Neutrophil (primary cell): ENCODE data around the gene RNF4.

Source experiments
- H3K27ac ChIP-seq: fragments of 200-600 bp; sonication (generic); 2 replicates; pipeline ENCODE4 v1.5.1; 2016; ENCODE audit warnings: mild to moderate bottlenecking, moderate library complexity
- H3K27me3 ChIP-seq: fragments of 200-600 bp; sonication (generic); 2 replicates; pipeline ENCODE4 v1.6.0; 2016; ENCODE audit warnings: mild to moderate bottlenecking
- H3K36me3 ChIP-seq: fragments of 200-600 bp; sonication (generic); 2 replicates; pipeline ENCODE4 v1.5.1; 2017
- H3K4me1 ChIP-seq, 2 experiments: fragments of 200-600 bp in 1 of 2; sonication (generic) in 1 of 2; 1 replicate in 1 of 2; 2 replicates in 1 of 2; pipeline versions ENCODE4 v1.5.1 to v1.6.1; 2013 to 2016; ENCODE audit warnings: low read depth in 1 of 2, low read length in 1 of 2, mild to moderate bottlenecking in 1 of 2, moderate library complexity in 1 of 2; ENCODE audit not compliant: control insufficient read depth in 1 of 2, insufficient read depth in 1 of 2
- H3K4me3 ChIP-seq, 2 experiments: fragments of 200-600 bp in 1 of 2; sonication (generic) in 1 of 2; 1 replicate in 1 of 2; 2 replicates in 1 of 2; pipeline ENCODE4 v1.5.1; 2013 to 2016; ENCODE audit warnings: low read depth in 1 of 2, low read length in 1 of 2, mild to moderate bottlenecking in 1 of 2, moderate library complexity in 1 of 2
- H3K9me3 ChIP-seq: fragments of 200-600 bp; sonication (generic); 2 replicates; pipeline ENCODE4 v1.5.1; 2016
- TF ChIP-seq, protein P1 (sequence below): fragments of 200-600 bp; sonication (generic); IDR thresholded peaks from 2 replicates; pipeline ENCODE4 v1.5.1; 2016; ENCODE audit warnings: antibody characterized with exemption

RNF4 gene

DNA sequence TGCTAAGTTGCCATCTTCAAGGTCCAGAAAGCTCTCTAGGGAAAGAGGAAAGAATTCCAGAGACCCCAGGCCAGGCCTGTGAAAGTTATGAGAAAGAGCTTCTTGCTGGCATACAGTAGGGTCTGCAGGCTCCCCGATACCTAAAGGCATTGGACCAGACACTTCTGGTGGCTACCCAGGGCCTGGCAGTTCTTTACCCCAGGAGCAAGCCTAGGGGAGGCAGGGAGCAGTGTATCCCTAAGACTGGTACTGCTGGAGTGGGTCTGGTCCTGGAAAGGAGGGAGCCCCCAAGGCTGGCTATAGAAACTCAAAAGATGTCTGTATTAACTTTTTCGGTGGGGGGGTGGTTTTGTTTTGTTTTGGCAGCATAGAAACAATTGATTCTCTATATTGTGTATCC lies 47.7 kb downstream of the RNF4 start:
- H3K27ac ChIP-seq, result no peak overlapping the region
- H3K9me3 ChIP-seq, result no peaks in the 10 kb centered on the region
- peaks cover 48% of the 10 kb centered on the region for H3K36me3 ChIP-seq
- H3K27me3 ChIP-seq, result no peaks in the 10 kb centered on the region
- TF ChIP-seq, protein P1, sequence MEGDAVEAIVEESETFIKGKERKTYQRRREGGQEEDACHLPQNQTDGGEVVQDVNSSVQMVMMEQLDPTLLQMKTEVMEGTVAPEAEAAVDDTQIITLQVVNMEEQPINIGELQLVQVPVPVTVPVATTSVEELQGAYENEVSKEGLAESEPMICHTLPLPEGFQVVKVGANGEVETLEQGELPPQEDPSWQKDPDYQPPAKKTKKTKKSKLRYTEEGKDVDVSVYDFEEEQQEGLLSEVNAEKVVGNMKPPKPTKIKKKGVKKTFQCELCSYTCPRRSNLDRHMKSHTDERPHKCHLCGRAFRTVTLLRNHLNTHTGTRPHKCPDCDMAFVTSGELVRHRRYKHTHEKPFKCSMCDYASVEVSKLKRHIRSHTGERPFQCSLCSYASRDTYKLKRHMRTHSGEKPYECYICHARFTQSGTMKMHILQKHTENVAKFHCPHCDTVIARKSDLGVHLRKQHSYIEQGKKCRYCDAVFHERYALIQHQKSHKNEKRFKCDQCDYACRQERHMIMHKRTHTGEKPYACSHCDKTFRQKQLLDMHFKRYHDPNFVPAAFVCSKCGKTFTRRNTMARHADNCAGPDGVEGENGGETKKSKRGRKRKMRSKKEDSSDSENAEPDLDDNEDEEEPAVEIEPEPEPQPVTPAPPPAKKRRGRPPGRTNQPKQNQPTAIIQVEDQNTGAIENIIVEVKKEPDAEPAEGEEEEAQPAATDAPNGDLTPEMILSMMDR, result no peak
- H3K4me1 ChIP-seq, result no peaks in the 10 kb centered on the region
- H3K4me3 ChIP-seq, result no peak overlapping the region

DNA sequence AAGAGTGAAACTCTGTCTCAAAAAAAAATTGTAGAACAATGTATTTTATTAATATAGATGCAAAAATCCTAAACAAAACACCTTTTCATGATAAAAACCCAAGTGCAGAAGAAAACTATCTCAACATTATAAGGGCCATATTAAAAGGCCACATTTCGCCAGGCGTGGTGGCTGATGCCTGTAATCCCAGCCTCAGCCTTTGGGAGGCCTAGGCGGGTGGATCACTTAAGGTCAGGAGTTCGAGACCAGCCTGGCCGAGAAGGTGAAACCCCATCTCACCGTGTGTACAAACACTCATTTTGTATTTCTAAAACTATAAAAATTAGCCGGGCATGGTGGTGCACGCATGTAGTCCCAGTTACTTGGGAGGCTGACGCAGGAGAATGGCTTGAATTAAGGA lies 57.7 kb downstream of the RNF4 start:
- no peaks in the 10 kb centered on the region for H3K4me1 ChIP-seq
- no peak overlapping the region for H3K4me3 ChIP-seq
- TF ChIP-seq, protein P1, result no peak
- H3K36me3 ChIP-seq, result no peaks in the 10 kb centered on the region
- H3K27me3 ChIP-seq, result no peaks in the 10 kb centered on the region
- no peak overlapping the region for H3K27ac ChIP-seq
- no peaks in the 10 kb centered on the region for H3K9me3 ChIP-seq

DNA sequence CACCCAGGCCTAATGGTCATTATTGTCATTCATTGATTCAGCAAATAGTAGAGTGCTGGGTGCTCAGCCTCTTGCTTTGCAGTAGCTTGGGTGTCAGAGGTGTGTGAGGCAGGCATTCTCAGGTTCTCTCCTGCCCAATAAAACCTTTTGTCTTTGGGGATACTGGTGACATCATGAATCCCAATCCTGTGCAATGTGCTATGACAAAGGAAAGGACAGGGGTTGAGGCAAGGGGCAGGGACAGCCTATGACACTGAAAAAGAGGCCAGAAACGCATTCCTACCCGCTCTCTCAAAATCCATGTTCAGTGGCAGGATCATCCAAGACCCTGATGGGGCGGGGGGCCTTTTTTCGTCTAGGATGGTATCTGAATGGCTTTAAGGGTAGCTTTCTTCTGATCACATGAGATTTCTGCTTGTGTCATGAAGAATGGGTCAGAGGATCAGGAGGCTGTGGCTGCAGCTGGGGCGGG lies 66.0 kb downstream of the RNF4 start:
- H3K27me3 ChIP-seq, result no peaks in the 10 kb centered on the region
- TF ChIP-seq, protein P1, result no peak
- peak overlapping the region; percentile 91 for H3K27ac ChIP-seq
- H3K36me3 ChIP-seq, result no peaks in the 10 kb centered on the region
- peaks cover 22 to 28% of the 10 kb centered on the region in 2 experiments for H3K4me1 ChIP-seq
- H3K9me3 ChIP-seq, result no peaks in the 10 kb centered on the region
- peak overlapping the region; percentile 83 to 88 for H3K4me3 ChIP-seq

DNA sequence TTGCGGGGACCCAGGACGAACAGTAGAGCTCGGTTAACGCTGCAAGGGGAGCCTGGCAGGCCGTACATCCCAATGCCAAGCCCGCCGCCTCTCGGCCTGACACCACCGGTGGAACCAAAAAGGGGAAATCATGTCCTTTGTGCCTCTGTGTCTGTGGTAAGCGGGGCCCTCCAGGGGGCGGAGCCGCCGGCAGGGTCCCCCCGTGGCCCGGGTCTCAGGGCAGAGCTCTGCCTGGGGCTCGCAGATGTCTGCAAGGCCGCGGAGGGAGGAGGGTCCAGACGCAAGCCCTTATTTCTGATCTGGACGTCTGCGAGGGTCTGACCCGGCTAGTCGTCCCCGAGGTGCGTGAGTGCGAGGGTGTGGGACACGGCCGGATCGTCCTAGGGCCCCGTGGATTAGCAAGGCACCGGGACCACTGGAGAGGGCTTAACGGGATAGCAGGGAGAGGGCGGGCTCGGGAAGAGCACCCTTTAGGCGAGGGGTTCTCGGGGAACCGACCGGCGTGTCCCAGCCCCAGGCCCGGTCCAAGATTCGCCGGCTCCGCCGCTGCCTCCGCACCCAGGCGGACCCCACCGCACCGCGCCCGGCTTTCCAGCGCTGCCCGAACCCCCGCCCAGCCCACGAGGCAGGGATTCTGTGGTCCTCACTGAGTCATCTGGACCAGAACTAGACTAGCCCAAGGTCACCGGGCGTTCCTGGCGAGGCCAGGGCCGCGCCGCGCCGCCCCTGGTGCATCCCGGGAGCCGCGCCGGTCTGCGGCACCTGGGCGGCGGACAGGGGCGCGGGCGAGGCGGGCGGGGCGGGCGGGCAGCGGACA lies 66.7 kb downstream of the RNF4 start:
- Histone ChIP-seq H3K27me3 (no peaks in the 10 kb centered on the region), H3K36me3 (no peaks in the 10 kb centered on the region), H3K4me1 (peaks cover 22 to 28% of the 10 kb centered on the region in 2 experiments), H3K27ac (peak overlapping the region; percentile 91), H3K4me3 (peak overlapping the region; percentile 83 to 88), H3K9me3 (no peaks in the 10 kb centered on the region)
- TF ChIP-seq, protein P1, result no peak

DNA sequence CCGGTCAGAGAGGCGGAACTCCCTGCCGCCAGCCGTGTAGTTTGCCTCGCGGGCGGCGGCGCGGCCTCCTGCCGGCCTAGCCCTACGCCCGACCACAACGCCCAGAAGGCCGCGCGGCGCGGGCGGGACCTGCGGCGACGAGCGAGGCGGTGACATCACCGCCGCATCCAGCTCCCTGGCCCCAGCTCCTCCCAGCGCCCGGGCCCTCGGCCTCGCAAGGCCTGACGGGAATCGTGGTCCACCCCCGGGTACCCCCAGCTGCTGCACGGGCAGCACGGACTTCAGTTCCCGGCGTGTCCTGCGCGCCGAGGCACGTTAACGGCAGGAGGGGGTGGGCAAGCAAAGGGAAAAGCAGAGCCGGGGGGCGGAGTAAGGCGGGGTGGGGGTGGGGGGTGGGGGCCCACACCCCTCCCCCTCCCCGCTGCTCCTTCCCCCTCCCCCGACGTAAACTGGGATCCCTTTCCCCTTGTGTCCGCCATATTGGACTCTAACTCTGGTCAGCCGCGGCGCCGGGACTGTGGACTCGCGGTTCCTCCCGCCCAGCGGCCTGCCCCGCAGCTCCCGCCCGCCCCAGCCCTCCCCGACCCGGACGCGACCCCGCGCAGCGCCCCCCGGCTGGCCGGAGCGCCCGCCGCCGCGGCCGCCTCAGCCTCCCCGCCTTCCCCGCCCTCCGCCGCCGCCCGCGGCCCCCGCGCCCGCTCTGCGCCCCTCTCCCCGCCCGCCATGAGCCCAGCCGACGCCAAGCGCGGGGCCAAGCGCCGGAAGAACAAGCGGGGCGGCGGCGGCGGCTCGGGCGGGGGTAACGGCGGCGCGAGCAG lies 67.5 kb downstream of the RNF4 start, which contains the start of gene FAM193A:
Gene FAM193A, plus strand, starts transcription at position 455 of the 818 bp plus-strand sequence. Its CDS starts 269 bp downstream, at position 724.
- Histone ChIP-seq H3K36me3 (no peaks in the 10 kb centered on the region), H3K27me3 (no peaks in the 10 kb centered on the region), H3K4me1 (peaks cover 22 to 28% of the 10 kb centered on the region in 2 experiments), H3K9me3 (no peaks in the 10 kb centered on the region), H3K27ac (peak within 1 kb of the TSS; percentile 91), H3K4me3 (peak within 1 kb of the TSS; percentile 86 to 88)
- TF ChIP-seq, protein P1, result peak; percentile 70
